ENCODE results near the gene NANS.
A peak's percentile ranks its signal among the peaks of the same experiment; 100 is the strongest.

The NANS gene

GRCh38 chr9:98047002-98047401 lies 9.5 kb upstream of the NANS start:
- no peak for DNase-seq
- CTCF ChIA-PET: interaction anchor here (1.9 kb wide), 1 partner anchor 12 kb away, joined by 6 read pairs; no protein-coding TSS in a partner anchor
- Mint-ChIP-seq H3K27ac (peak overlapping the region; percentile 24), H3K27me3 (no peaks in the 10 kb centered on the region), H3K9me3 (peaks cover 3% of the 10 kb centered on the region), H3K36me3 (peaks cover 32% of the 10 kb centered on the region), H3K4me1 (peaks cover 66% of the 10 kb centered on the region), H3K4me3 (peak overlapping the region; percentile 42)

GRCh38 chr9:98049288-98050072 lies 7.1 kb upstream of the NANS start:
- CTCF ChIA-PET: interaction anchor here (1.1 kb wide), 1 partner anchor 7 kb away, joined by 3 read pairs; the partner anchor contains the start of gene NANS
- DNase-seq: no peak
- peaks cover 3% of the 10 kb centered on the region for H3K9me3 Mint-ChIP-seq
- peaks cover 38% of the 10 kb centered on the region for H3K36me3 Mint-ChIP-seq
- no peak overlapping the region for H3K27ac Mint-ChIP-seq
- H3K4me1 Mint-ChIP-seq: peaks cover 66% of the 10 kb centered on the region
- no peaks in the 10 kb centered on the region for H3K27me3 Mint-ChIP-seq
- H3K4me3 Mint-ChIP-seq: no peak overlapping the region

GRCh38 chr9:98050351-98050750 lies 6.2 kb upstream of the NANS start:
- Mint-ChIP-seq H3K27me3 (no peaks in the 10 kb centered on the region), H3K9me3 (no peaks in the 10 kb centered on the region), H3K36me3 (peaks cover 36% of the 10 kb centered on the region), H3K4me3 (no peak overlapping the region), H3K27ac (no peak overlapping the region), H3K4me1 (peaks cover 62% of the 10 kb centered on the region)
- CTCF ChIA-PET: no interaction called here
- DNase-seq: no peak

GRCh38 chr9:98054376-98054951 lies 2.1 kb upstream of the NANS start:
- Mint-ChIP-seq H3K27ac (peak overlapping the region; percentile 0), H3K9me3 (no peaks in the 10 kb centered on the region), H3K27me3 (no peaks in the 10 kb centered on the region), H3K36me3 (peaks cover 25% of the 10 kb centered on the region), H3K4me3 (no peak overlapping the region), H3K4me1 (peaks cover 51% of the 10 kb centered on the region)
- CTCF ChIA-PET: interaction anchor here (1.4 kb wide), 1 partner anchor 132 kb away, joined by 3 read pairs; the partner anchor contains the start of gene TRMO
- no peak for DNase-seq

GRCh38 chr9:98057138-98057799 lies 737 bp downstream of the NANS start:
- Mint-ChIP-seq H3K36me3 (peaks cover 29% of the 10 kb centered on the region), H3K4me1 (peaks cover 40% of the 10 kb centered on the region), H3K9me3 (no peaks in the 10 kb centered on the region), H3K4me3 (peak overlapping the region; percentile 96), H3K27ac (peak overlapping the region; percentile 96), H3K27me3 (no peaks in the 10 kb centered on the region)
- CTCF ChIA-PET: interaction anchor here (1.1 to 2.0 kb wide), 5 partner anchors 9 to 133 kb away, joined by 3 to 6 read pairs (median 3); no protein-coding TSS in a partner anchor
- DNase-seq: peak; percentile 27

- peaks cover 45% of the 10 kb centered on the region for H3K4me1 Mint-ChIP-seq
- CTCF ChIA-PET: interaction anchor here (0.8 kb wide), 1 partner anchor 163 kb away, joined by 5 read pairs; no protein-coding TSS in a partner anchor
- no peak for DNase-seq
- H3K4me3 Mint-ChIP-seq: no peak overlapping the region
- H3K27me3 Mint-ChIP-seq: no peaks in the 10 kb centered on the region
- no peak overlapping the region for H3K27ac Mint-ChIP-seq
- H3K9me3 Mint-ChIP-seq: no peaks in the 10 kb centered on the region
- peaks cover 58% of the 10 kb centered on the region for H3K36me3 Mint-ChIP-seq
Observed at GRCh38 chr9:98062161-98062560, 5.6 kb downstream of the NANS start.

- Mint-ChIP-seq H3K27me3 (no peaks in the 10 kb centered on the region), H3K36me3 (peaks cover 53% of the 10 kb centered on the region), H3K4me3 (no peak overlapping the region), H3K9me3 (no peaks in the 10 kb centered on the region), H3K27ac (no peak overlapping the region), H3K4me1 (peaks cover 27% of the 10 kb centered on the region)
- no peak for DNase-seq
- CTCF ChIA-PET: interaction anchor here (0.8 to 2.0 kb wide), 3 partner anchors 9 to 140 kb away, joined by 3 to 5 read pairs (median 4); no protein-coding TSS in a partner anchor
Observed at GRCh38 chr9:98064623-98065392, 8.3 kb downstream of the NANS start.

GRCh38 chr9:98066235-98066634 lies 9.7 kb downstream of the NANS start:
- Mint-ChIP-seq H3K36me3 (peaks cover 46% of the 10 kb centered on the region), H3K9me3 (no peaks in the 10 kb centered on the region), H3K4me1 (peaks cover 25% of the 10 kb centered on the region), H3K4me3 (no peak overlapping the region), H3K27me3 (no peaks in the 10 kb centered on the region), H3K27ac (no peak overlapping the region)
- DNase-seq: no peak
- CTCF ChIA-PET: interaction anchor here (2.0 kb wide), 1 partner anchor 13 kb away, joined by 4 read pairs; no protein-coding TSS in a partner anchor

- Mint-ChIP-seq H3K27me3 (no peaks in the 10 kb centered on the region), H3K27ac (no peak overlapping the region), H3K9me3 (no peaks in the 10 kb centered on the region), H3K4me3 (no peak overlapping the region), H3K4me1 (peaks cover 27% of the 10 kb centered on the region), H3K36me3 (peaks cover 46% of the 10 kb centered on the region)
- no peak for DNase-seq
- CTCF ChIA-PET: no interaction called here
Observed at GRCh38 chr9:98067184-98067583, 10.7 kb downstream of the NANS start.

GRCh38 chr9:98069551-98069950 lies 13.0 kb downstream of the NANS start:
- H3K4me3 Mint-ChIP-seq: no peak overlapping the region
- no peak overlapping the region for H3K27ac Mint-ChIP-seq
- peaks cover 19% of the 10 kb centered on the region for H3K4me1 Mint-ChIP-seq
- DNase-seq: no peak
- H3K27me3 Mint-ChIP-seq: no peaks in the 10 kb centered on the region
- no peaks in the 10 kb centered on the region for H3K9me3 Mint-ChIP-seq
- peaks cover 27% of the 10 kb centered on the region for H3K36me3 Mint-ChIP-seq
- CTCF ChIA-PET: no interaction called here

GRCh38 chr9:98070704-98071103 lies 14.2 kb downstream of the NANS start:
- Mint-ChIP-seq H3K27me3 (no peaks in the 10 kb centered on the region), H3K4me1 (peaks cover 30% of the 10 kb centered on the region), H3K4me3 (no peak overlapping the region), H3K36me3 (peaks cover 20% of the 10 kb centered on the region), H3K9me3 (no peaks in the 10 kb centered on the region), H3K27ac (no peak overlapping the region)
- DNase-seq: no peak
- CTCF ChIA-PET: interaction anchor here (1.0 kb wide), 1 partner anchor 13 kb away, joined by 3 read pairs; no protein-coding TSS in a partner anchor

- no peak overlapping the region for H3K27ac Mint-ChIP-seq
- no peaks in the 10 kb centered on the region for H3K27me3 Mint-ChIP-seq
- peaks cover 39% of the 10 kb centered on the region for H3K4me1 Mint-ChIP-seq
- no peak overlapping the region for H3K4me3 Mint-ChIP-seq
- no peak for DNase-seq
- H3K9me3 Mint-ChIP-seq: no peaks in the 10 kb centered on the region
- H3K36me3 Mint-ChIP-seq: peaks cover 14% of the 10 kb centered on the region
- CTCF ChIA-PET: interaction anchor here (1.0 kb wide), 1 partner anchor 122 kb away, joined by 3 read pairs; no protein-coding TSS in a partner anchor
Observed at GRCh38 chr9:98071737-98072136, 15.2 kb downstream of the NANS start.

GRCh38 chr9:98074115-98074990 lies 17.8 kb downstream of the NANS start:
- CTCF ChIA-PET: interaction anchor here (0.6 to 2.8 kb wide), 20 partner anchors 9 to 191 kb away, joined by 3 to 13 read pairs (median 4); partner anchors contain the start of genes NANS, TBC1D2, TRIM14 and TRMO
- Mint-ChIP-seq H3K9me3 (no peaks in the 10 kb centered on the region), H3K4me3 (peak overlapping the region; percentile 13), H3K36me3 (peaks cover 23% of the 10 kb centered on the region), H3K27me3 (no peaks in the 10 kb centered on the region), H3K27ac (peak overlapping the region; percentile 97), H3K4me1 (peaks cover 50% of the 10 kb centered on the region)
- DNase-seq: peak; percentile 76
